NCI-H2227 (cell line): ENCODE measurements around the gene GMDS.

Experiments
- DNase-seq: peaks from one replicate; lab custom pipeline; 2025; ENCODE audit not compliant: unreplicated experiment; lab: John Stamatoyannopoulos, UW

GMDS gene

DNA sequence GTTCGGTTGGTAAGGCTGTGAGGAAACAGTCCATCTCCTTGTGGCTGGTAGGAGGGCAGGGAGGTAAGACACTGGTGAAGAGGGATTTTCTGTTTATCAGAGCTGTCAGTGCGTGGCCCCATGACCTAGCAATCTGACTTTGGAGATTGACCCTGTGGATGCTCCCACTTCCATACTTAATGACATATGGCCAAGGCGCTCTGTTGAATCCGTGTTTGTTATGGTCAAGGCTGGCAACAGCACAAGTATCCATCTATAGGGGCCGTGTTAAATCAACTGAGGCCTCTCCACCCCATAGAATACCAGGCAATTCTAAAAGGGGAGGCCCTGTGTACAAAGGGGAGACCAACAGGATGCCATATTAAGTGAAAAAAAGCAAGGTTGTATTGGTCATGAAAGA lies 661.3 kb downstream of the GMDS start:
- DNase-seq: no peak

DNA sequence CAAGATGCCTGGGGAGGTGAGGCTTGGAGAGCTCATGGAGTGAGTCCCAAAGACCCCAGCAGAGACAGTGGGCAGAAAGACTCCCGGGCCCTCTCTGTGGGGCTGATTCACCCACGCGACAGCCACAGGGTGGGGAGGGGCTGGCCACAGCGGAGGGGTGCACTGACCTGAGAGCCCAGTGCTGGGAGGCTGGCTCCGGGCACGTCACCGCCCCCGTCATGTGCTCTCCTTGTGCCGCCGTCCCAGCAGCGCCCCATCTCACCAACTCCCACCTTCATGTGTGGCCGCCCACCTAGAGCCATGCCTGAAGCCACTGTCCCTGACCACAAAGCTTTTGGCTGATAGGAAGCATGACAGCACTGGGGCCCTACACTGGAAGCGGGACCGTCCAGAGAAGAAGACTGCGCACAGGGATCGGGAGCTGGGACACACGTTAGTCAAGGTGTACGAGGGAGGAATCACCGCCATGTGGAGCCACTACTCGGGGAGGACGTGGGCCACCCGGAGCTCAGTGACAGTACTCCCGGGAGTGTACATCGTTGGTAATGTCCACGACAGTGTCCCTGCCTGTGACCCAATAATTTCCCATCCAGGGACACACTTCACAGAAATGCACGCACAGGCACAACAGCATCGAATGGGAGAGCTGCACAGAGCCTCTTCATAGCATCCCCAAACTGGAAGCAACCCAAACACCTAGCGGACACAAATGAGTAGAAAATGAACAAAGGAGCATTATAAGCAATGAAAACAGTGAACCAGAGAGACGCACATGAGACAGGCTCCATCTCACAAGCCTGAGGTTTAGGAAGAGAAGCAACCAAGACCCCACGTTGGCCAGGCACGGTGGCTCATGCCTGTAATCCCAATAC lies 664.0 kb downstream of the GMDS start:
- DNase-seq: no peak

DNA sequence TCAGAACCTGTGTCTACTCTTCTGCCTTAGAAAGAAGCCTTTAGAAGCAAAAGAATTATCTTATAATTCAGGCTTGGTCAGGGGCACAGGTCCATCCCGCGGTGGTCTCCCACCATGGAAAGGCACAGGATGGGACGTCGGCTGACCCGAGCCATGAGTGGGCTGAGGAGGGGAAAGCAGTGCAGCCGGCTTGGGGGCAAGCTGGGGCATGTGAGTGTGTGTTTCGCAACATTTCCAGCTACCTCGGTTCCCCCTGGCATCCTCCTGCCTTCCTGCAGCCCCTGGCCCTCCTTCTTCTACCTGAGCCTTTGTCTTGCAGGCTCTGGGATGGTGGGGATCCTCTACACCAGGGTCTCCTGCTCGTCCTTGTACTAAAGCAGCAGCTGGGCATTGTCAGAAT lies 664.8 kb downstream of the GMDS start:
- no peak for DNase-seq

DNA sequence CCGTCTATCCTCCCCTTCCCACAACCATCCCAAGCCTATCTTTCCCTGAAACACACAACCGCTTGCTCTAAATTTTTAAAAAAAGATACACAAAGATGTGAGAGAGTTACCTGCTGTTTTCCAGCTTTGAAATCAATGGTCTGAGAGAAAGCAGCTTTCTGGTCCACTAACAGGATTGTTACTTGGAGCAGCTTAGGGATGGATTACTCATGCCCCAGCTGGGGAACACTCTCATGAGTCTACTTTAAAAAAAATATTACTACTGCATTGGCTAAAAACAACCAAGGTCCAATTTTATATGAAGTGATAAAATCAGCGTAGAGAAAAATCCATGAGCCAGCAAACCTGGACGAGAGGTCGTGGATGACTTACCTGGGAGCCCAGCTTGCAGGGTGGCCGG lies 665.3 kb downstream of the GMDS start:
- no peak for DNase-seq

DNA sequence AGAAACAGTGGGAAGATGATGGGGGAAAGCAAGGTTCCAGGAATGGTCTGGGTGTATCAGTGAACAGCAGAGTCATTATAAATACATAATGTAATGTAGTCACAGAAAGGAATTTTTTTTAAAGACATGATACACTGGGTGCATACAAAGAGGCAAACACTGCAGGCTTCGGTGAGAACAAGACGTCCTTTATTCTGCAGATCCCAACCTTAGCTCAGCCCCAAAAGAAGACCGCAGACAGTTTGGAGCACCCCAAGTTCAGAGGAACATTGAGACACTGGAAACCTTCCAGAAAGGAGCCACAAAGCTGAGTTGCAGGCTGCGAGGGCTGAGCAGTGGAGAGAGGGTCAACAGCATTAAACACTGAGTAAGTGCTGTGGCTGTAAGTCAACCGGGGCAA lies 666.3 kb downstream of the GMDS start:
- no peak for DNase-seq

DNA sequence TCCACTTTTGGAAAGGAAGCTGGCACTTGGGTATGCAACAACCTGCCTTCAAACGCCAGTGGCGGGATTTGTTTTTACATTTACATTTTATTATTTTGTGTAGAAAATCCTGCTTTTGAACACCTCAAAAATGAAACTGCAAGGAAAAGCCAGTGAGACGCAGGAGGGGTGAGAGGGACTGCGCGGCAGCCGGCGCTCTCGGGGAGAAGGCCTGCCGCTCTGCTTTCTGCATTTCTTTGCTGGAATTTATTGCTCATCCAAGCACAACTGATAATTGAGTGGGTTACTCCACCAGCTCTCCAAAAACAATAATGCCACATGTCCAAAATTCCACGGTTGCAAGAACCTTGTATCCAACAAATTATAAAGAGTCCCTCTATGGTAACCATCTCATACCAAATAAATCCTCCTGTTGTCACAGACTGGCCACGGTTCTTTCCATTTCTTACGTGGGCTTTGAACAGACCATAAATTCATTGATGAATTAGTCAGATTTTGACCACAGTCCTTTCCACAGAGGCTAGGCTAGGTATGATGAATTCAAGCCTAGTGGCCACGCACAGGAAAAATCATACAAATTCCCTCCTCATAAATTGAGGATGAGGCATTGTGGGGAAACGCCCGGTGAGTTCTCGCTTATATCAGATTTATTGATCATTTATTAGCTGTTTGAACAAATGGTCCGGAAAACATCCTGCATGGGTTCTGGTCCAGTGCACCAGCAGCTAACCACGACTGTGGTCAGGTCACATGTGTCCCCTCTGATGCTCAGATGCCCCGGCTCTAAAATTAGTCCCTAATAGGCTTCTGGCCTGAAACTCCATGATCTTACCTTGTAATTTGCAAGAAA lies 667.3 kb downstream of the GMDS start:
- no peak for DNase-seq

DNA sequence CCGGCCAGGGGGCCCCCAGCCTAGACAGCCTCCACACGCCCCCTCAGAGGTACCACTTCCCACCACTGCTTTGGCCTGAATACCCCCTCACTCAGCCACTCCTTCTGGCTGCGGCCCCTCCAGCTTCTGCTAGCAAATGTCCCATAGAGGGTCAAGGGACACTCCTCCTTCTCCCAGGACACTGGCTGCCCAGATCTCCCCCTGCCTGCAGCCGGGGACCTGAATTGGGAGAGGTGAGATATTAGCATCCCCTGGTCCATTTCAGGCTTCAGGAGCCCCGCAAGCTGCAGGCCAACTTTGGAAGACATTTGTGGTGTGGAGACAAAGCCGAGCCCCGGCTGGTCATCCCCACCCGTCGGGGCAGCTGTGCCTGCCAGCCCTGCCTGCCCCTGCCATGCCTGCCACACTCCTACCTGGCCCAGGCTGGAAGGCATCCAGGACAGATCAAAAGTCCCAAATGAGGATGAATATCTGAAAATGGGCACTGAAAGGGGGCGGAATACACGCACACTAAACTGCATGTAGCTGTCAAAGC lies 668.2 kb downstream of the GMDS start:
- DNase-seq: no peak

DNA sequence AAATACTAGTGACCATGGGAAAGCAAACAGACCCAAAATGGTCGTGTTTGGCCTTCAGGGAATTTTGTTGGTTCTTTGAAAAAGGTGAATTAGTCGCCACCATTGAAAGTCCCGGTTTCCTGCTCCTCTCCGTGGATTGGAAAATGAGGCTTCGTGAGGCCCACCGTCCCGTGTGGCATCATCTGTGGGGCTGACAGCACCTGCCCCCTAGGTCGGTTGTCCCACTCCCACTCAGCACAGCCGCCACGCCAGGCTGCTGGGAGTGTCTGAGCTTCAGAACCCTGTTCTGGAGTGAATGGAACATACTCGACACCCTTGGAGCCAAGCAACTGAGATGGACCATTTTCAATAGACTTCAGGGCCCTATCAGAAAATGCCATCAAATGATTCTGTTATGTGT lies 668.7 kb downstream of the GMDS start:
- DNase-seq: no peak

DNA sequence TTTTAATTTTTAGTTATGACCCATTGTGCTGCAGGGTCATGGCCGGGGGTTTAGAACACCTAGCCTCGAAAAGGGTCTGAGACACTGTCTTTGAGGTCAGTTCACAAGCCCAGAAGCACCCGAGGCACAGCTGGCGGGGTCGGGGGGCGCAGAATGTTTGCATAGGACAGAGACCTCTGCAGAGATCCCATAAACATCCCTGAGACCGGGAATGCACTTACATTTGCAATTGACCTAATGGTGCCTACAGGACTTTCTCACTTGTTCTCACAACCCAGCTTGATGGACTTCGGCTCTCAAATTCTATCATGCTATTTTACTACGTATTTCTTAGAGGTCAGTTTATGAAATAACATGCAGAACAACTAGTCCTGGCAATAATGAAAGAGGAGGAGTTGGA lies 669.2 kb downstream of the GMDS start:
- DNase-seq: no peak

DNA sequence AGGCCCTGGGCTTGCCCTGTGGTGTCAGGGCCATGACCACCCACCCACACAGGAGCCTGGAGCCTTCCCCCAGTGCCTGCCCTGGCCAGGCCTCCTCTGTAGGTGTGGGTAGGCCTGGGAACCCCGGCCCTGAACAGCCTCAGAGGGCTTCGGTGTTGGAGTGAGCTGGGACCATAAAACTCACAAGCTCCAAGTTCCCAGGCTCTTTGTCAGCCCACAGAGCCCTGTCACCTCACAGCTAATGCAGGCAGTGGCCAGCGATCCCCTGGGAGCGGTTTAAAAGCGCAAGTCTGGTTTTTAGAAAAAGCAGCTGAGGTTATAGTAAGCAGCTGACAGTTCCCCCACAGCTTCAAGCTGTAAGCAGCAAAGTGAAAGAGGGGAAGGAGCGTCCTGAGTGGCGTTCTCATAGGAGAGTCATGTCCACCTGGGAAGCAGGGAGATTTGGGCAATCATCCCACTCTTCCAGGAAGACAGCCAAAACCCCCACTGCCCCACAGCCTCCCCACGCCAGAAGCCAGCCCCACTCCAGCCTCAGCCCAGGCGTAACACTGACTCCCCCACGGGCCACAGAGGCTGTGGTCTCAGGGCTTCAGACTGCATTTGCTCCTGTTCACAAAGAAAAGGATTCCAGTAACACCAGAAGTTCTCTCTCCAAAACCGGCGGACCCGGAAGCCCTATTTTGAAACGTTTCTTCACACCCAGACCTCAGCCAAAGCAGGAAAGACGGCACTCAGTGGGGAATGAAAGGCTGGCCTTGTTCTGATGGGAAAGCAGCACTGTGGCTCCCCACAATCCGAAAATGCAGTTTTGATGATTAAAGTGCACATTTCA lies 670.0 kb downstream of the GMDS start:
- DNase-seq: no peak

DNA sequence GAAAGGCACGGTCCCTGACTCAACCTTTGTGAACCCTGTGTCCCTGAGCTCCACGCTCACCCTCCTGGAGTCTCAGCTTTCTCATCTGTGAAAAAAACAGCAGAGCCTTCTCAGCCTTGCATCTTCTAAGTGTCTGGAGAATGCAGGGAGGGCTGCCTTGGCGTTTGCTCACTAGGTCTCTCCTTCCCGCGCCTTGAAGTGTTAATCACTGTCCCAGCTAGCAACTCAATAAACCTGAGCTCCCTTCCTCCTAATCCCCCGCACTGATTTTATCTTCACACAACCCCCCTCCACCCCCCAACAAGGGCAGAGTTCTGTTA lies 670.6 kb downstream of the GMDS start:
- DNase-seq: no peak

DNA sequence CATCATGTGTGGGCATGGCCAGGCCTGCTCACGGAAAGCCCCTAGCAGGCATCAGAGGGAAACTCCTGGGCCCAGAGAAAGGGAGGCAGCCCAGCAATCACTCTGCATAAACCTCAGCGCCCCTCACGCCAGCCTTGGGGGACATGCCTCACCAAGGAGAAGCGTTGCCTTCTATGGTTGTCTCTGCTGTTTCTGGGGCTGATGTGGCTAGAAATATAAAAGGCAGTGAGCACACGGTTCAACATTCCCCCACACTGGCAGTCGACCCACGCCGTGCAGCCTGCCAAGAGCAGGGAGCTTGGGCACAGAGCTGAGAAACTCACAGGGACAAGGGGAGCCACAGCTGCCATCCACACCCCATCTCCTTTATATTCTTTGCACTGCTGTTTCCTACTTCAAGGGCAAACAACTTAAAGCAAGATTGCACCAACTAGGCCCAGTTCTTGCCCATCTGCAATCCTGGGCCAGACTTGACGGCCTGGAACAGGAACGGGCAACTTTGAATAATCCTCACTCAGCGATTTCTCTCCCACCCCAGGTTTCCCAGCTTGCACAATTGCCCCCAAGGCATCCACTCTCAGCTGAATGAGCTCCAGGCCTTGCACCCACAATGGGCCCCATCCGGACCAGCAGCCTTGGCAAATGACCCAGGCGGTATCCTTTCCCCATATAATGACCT lies 671.2 kb downstream of the GMDS start:
- DNase-seq: no peak
